Uterus (tissue), 2 donors: ENCODE results near the gene LMAN1L.

Experiments
- POLR2A ChIP-seq, 2 donors: fragments of 450-650 bp; IDR thresholded peaks; one replicate each; pipeline ENCODE4 v1.6.1; 2016; ENCODE audit warnings: antibody characterized with exemption in 2 of 2, mild to moderate bottlenecking in 1 of 2, moderate library complexity in 1 of 2
- TF ChIP-seq, protein P1 (sequence below), 4 experiments: fragments of 200-600 bp in 2 of 4; fragments of 450-650 bp in 2 of 4; sonication (generic) in 2 of 4; IDR thresholded peaks; one replicate each; pipeline ENCODE4 v1.5.1; 2016 to 2019; ENCODE audit warnings: antibody characterized with exemption in 4 of 4, mild to moderate bottlenecking in 2 of 4, moderate library complexity in 1 of 4

DNA sequence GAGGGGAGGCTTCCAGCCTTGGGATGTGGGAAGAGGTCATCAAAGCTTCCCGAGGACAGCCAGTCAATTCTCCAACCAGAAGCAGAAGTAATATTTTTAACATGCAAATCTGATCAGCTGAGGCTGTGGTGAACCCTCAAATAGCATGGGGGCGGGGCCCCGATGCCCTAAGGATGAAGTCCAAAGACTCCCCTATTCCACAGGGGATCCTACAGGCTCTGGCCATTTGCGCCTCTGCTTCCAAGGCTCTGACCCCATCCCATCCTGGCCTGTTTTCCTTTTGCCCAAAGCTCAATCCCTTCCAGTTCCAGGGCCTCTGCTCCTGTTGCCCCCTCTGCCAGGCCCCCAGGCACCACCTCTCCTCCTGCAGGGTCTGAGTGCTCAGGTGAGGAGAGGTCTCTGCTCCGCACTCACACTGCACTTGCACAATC lies 37.5 kb upstream of the LMAN1L start:
- TF ChIP-seq, protein P1, sequence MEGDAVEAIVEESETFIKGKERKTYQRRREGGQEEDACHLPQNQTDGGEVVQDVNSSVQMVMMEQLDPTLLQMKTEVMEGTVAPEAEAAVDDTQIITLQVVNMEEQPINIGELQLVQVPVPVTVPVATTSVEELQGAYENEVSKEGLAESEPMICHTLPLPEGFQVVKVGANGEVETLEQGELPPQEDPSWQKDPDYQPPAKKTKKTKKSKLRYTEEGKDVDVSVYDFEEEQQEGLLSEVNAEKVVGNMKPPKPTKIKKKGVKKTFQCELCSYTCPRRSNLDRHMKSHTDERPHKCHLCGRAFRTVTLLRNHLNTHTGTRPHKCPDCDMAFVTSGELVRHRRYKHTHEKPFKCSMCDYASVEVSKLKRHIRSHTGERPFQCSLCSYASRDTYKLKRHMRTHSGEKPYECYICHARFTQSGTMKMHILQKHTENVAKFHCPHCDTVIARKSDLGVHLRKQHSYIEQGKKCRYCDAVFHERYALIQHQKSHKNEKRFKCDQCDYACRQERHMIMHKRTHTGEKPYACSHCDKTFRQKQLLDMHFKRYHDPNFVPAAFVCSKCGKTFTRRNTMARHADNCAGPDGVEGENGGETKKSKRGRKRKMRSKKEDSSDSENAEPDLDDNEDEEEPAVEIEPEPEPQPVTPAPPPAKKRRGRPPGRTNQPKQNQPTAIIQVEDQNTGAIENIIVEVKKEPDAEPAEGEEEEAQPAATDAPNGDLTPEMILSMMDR (IDR thresholded peaks at IDR 0.05): no peak
- TF ChIP-seq POLR2A (IDR thresholded peaks at IDR 0.05): no peak
